Measurements from ENCODE around the gene ESF1.

Gene ESF1

DNA sequence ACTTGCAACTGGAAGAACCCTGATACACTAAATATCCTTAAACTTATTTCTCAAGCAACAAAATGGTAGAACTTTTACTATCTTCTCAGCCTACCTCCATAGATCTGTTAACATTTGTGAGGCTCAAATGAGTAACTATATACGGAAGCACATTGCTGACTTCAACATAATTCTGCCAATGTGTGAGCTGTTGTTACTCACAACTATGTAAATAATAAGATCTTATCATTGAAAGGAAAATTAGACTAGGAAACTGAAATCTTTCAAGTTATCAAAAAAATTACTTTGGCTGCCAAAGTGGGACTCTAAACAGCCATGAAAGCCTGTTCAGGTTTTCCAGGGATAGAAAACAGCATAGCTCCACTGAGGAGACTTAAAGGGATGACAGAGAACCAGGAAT lies 105.8 kb downstream of the ESF1 start:
- DNase-seq (ENCODE audit: low read depth, low spot score) = no peak

DNA sequence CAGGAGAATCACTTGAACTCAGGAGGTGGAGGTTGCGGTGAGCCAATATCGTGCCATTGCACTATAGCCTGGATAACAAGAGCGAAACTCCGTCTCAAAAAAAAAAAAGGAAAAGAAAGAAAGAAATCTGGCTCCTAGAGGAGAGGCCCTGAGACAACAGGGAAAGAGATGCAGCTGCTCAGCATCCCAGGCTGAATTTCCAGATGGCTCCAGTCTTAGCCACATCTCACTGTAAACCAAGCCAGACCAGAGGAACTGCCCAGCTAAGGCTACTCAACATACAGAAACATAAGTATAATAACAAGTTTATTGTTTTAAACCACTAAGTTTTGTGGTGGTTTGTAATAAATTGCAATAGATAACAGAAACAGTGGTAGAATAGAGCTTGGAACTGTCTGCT lies 107.5 kb downstream of the ESF1 start:
- DNase-seq (ENCODE audit: low read depth, low spot score) = no peak

DNA sequence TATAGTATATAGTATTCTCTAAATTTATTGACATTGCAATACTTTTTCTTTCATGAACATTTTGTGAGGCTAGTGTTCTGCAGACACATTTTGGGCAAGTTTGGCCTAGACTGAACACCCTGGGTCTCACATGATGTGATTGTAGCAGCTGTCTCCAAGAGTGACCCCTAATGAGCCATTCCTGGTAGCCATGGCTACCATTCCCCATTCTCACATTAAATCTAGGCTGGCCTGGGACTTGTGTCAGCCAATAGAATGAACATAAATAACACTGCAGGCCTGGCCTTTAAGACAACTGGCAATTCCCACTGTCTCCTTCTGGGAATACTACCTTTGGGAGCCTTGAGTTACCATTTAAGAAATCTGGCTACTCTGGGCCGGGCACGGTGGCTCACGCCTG lies 108.0 kb downstream of the ESF1 start:
- DNase-seq (ENCODE audit: low read depth, low spot score) = no peak

DNA sequence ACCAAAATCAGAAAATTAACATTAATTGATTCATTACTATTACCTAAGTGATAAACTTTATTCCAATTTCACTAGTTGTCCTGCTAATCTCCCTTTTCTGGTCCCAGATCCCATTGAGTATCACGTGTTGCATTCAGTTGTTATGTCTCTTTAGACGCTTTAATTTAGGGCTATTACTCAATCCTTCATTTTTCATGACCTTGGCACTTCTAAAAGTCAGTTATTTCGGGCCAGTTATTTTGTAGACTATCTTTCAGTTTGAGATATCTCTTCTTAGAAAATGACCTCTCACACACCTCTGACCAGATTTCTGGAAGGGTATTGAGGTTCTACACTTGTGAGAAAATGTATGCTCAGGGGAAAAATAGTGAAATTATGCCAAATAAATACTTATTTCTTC lies 112.0 kb downstream of the ESF1 start:
- no peak for DNase-seq (ENCODE audit: low read depth, low spot score)

DNA sequence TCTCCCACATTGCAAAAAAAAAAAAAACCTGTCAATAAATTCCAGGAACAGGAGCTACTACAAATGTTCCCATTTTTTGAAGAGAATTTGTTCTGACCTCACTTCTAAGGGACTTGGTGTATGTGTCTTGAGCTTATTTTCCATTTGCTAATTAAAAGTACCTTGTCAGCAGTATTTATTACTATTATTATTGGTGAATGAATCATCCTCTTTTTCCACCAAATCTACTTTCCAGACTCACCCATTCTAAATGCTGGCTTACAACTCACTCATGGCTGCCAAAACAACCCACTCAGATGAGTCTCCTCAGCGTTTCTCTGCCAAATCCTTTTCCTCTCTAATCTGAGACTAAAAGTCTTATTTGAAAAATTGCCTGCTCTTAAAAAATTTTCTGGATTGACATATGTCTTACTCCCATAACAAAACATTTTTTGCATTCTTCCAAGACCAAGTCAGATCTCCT lies 112.8 kb downstream of the ESF1 start:
- DNase-seq (ENCODE audit: low read depth, low spot score) = no peak

DNA sequence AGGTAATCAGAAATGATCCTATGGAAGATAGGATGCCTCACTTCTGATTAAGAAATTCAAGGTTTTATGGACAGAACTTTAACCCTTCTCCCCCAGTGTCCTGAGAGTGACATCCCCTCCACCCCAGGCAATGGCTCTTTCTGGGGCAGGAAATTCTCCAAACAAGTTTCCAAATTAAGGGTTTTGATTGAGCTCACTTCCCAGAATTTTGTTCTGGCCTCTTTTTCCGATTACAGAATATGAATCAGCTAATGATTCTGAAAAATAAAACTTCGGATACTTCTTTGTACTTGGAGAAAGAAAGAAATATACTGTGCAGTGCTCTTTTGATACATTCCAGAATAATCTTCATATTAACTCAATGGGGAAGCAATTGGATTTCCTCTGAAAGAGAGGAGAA lies 113.2 kb downstream of the ESF1 start:
- DNase-seq (ENCODE audit: low read depth, low spot score) = no peak

DNA sequence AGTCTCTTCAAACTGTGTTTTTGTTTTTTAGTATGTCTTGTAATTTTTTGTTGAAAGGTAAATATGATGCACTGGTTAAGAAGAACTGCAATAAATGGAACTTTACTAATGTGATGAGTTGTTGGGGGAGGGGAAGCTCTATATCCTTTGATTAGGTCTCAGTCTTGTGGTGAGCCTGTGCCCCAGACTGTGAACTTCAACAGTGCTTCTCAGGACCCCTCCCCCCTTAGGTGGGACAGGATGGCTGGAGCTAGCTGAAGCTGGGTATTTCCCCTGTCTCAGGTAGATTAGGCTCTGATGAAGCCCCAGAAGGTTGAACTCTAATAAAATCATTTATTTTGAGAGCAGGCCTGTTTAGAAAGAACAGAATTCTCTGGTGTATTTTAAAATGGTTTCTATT lies 114.6 kb downstream of the ESF1 start:
- no peak for DNase-seq (ENCODE audit: low read depth, low spot score)

DNA sequence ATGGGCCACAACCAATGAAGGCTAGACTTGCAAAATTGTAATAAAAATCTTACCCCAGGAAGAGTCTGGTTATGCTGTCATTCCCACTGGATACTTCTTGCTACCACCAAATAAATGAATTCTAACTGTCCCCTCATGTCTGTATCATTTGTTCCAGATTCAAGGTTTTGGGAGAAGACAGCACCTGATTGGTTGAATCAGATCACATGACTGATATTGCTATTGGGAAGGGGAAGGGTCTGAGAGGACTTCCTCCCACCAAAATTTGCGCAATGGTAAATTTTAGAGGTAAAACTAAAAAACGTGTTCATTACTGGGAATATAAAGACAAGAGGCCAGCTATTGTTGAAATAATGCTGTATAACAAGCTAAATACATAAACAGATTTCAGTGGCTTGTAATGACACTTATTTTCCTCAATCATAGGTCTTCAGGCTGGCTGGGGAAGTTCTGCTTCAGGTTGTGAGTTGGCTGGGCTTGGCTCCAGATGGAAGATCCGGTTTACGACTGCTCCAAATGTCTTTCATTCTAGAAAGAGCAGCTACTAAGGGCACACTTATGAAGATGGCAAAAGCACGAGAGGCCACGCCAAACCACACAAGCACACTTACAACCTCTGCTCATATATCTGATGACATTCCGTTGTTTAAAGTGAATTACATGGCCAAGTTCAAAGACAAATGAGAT lies 118.9 kb downstream of the ESF1 start:
- DNase-seq (ENCODE audit: low read depth, low spot score) = no peak

All from smooth muscle cell of the brain vasculature (primary cell).